GM12878 (cell line): ENCODE results near the gene PDE6A. TPM values are rescaled to one million over a fixed set of nuclear protein-coding genes. Genes with fewer than 3 reads are reported as not detected.

Experiments used
- ASH2L ChIP-seq: fragments of 300-600, 200-600 bp; sonication (generic); IDR thresholded peaks from 2 replicates; pipeline ENCODE4 v1.6.1; 2017; ENCODE audit warnings: low read depth, mild to moderate bottlenecking, borderline replicate concordance
- EZH2 ChIP-seq: IDR thresholded peaks from 2 replicates; pipeline ENCODE4 v1.6.1; 2012; ENCODE audit warnings: low read depth, mild to moderate bottlenecking, control low read depth, inconsistent platforms, low read length, borderline replicate concordance; ENCODE audit not compliant: control insufficient read depth
- JUND ChIP-seq: IDR thresholded peaks from 2 replicates; pipeline ENCODE4 v1.6.1; 2012; ENCODE audit warnings: low read depth, mild to moderate bottlenecking, low read length, improper control_type of control experiment, moderate library complexity
- KDM1A ChIP-seq: fragments of 200-600 bp; sonication (generic); IDR thresholded peaks from 2 replicates; pipeline ENCODE4 v1.6.1; 2016; ENCODE audit warnings: borderline replicate concordance
- NBN ChIP-seq: fragments of 450-650 bp; IDR thresholded peaks from 2 replicates; pipeline ENCODE4 v1.6.1; 2016
- NFYB ChIP-seq: IDR thresholded peaks from 2 replicates; pipeline ENCODE4 v1.6.1; 2011; ENCODE audit warnings: low read depth, mild to moderate bottlenecking, low read length, improper control_type of control experiment, moderate library complexity; ENCODE audit not compliant: insufficient read depth
- NR2F1 ChIP-seq: fragments of 450-650 bp; conservative IDR thresholded peaks from 2 replicates; pipeline ENCODE4 v1.6.1; 2017; ENCODE audit warnings: mild to moderate bottlenecking
- POLR2AphosphoS2 ChIP-seq: IDR thresholded peaks from 2 replicates; pipeline ENCODE4 v1.6.1; 2011; ENCODE audit warnings: low read depth, mild to moderate bottlenecking, low read length, improper control_type of control experiment, moderate library complexity
- RCOR1 ChIP-seq: conservative IDR thresholded peaks from 2 replicates; pipeline ENCODE4 v1.6.1; 2012; ENCODE audit warnings: low read depth, low read length, improper control_type of control experiment
- RELA ChIP-seq: fragments of 450-650 bp; IDR thresholded peaks from 2 replicates; pipeline ENCODE4 v1.8.0; 2014; ENCODE audit warnings: borderline replicate concordance; ENCODE audit not compliant: partially characterized antibody
- RFX5 ChIP-seq: IDR thresholded peaks from 2 replicates; pipeline ENCODE4 v1.6.1; 2011; ENCODE audit warnings: low read depth, low read length, improper control_type of control experiment
- STAT1 ChIP-seq: fragments of 450-650 bp; conservative IDR thresholded peaks from 2 replicates; pipeline ENCODE4 v1.6.1; 2014; ENCODE audit warnings: antibody characterized with exemption, mild to moderate bottlenecking
- ZSCAN29 ChIP-seq: fragments of 450-650 bp; IDR thresholded peaks from 2 replicates; pipeline ENCODE4 v1.6.1; 2017; ENCODE audit warnings: mild to moderate bottlenecking, moderate library complexity
- polyA plus RNA-seq, 11 experiments: library from polyadenylated mRNA; depleted of rRNA in 4 of 11; unstranded in 6 of 11; stranded (reverse) in 5 of 11; fragments of >200 nt; fragmentation: Nextera tagmentation in 4 of 11; fragmentation: Illumina TruSeq in 1 of 11; extraction: Ambion mirVana in 4 of 11; extraction: Trizol in 1 of 11; gene quantifications; 1 replicate in 1 of 11; 2 replicates in 10 of 11; pipeline versions ENCODE4 v1.2.1 to v1.2.3, GENCODE V29; 2011 to 2016; ENCODE audit warnings: inconsistent platforms in 2 of 11, missing spikeins in 2 of 11, low read depth in 1 of 11
- total RNA-seq, 4 experiments: library from RNA; depleted of rRNA in 3 of 4; stranded (reverse); fragments of >200 nt in 3 of 4; fragmentation: Illumina TruSeq in 1 of 4; extraction: Trizol in 1 of 4; gene quantifications; 2 replicates each; pipeline versions ENCODE4 v1.2.1 to v1.2.3, GENCODE V29; 2013 to 2021
- TF ChIP-seq, protein P1 (sequence below): fragments of 450-650 bp; IDR thresholded peaks from 2 replicates; pipeline ENCODE4 v1.6.1; 2017; ENCODE audit warnings: mild to moderate bottlenecking, low read depth, inconsistent platforms; ENCODE audit not compliant: poor library complexity, severe bottlenecking
- TF ChIP-seq, protein P2 (sequence below): fragments of 150-350 bp; IDR thresholded peaks from 2 replicates; pipeline ENCODE4 v1.6.1; 2014; ENCODE audit warnings: mild to moderate bottlenecking, low read depth, low read length
- TF ChIP-seq, protein P3 (sequence below): fragments of 450-650 bp; IDR thresholded peaks from 2 replicates; pipeline ENCODE4 v1.6.1; 2014; ENCODE audit warnings: mild to moderate bottlenecking
- TF ChIP-seq, protein P4 (sequence below): fragments of 450-650 bp; IDR thresholded peaks from 2 replicates; pipeline ENCODE4 v1.6.1; 2016; ENCODE audit warnings: mild to moderate bottlenecking
- TF ChIP-seq, protein P5 (sequence below): fragments of 450-650 bp; IDR thresholded peaks from 2 replicates; pipeline ENCODE4 v1.6.1; 2017; ENCODE audit warnings: borderline replicate concordance
- TF ChIP-seq, protein P6 (sequence below): fragments of 450-650 bp; IDR thresholded peaks from 2 replicates; pipeline ENCODE4 v1.6.1; 2017; ENCODE audit warnings: antibody characterized with exemption, mild to moderate bottlenecking, moderate library complexity

The PDE6A gene
- total and polyA plus RNA-seq, 10 of the 15 experiments (the other 5 are each of a cell fraction or from before 2014, with no cell fraction given) = 0.05 to 0.26 TPM; not detected in 8

DNA sequence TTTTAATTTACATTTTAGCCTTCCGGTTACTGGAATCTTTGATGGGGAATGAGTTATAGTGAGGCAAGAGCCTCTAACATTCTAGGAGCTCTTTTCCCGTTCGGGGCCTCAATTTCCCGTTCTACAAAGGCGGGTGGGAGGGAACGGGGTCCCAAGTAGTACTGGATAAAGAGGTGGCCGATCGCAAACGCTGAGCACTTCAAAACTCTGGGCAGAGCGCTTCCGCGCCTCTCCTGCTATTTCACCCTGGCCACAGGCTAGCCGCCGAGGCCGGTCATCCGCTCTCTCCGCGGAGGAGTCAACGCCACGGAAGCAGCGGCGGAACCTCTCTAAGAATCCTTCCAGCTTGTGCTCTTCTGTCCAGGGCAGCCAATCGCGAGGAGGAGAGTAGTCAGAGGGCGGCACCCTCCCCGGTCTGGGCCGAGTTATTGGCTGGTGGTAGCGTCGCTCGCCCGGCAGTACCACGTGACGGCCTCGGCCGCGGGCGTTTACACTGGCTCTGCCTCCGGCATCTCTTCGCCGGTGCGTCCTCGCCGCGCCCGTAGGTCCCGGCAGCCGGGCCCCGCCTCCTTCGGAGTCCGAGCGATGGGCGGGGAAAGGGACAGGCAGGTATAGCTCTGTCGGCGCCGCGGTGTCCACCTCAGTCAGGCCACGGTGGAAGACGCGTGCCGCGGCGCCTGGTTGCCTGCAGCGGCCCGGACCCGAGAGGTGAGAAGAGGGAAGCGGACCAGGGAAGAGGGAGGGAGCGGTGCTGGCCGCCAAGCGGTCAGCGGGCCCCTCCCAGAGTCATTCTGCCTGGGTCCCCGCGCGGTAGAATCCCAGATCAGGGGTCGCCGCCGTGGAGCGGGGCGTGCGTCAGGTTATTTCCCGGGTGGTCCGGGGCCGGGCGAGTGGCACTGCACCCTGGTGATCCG, 15.9 kb upstream of the PDE6A start, which contains the start of gene SLC26A2 (continued):
- TF ChIP-seq, protein P1, sequence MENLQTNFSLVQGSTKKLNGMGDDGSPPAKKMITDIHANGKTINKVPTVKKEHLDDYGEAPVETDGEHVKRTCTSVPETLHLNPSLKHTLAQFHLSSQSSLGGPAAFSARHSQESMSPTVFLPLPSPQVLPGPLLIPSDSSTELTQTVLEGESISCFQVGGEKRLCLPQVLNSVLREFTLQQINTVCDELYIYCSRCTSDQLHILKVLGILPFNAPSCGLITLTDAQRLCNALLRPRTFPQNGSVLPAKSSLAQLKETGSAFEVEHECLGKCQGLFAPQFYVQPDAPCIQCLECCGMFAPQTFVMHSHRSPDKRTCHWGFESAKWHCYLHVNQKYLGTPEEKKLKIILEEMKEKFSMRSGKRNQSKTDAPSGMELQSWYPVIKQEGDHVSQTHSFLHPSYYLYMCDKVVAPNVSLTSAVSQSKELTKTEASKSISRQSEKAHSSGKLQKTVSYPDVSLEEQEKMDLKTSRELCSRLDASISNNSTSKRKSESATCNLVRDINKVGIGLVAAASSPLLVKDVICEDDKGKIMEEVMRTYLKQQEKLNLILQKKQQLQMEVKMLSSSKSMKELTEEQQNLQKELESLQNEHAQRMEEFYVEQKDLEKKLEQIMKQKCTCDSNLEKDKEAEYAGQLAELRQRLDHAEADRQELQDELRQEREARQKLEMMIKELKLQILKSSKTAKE = no peak
- TF ChIP-seq POLR2AphosphoS2 (peak; percentile 83), ZSCAN29 (peak; percentile 91), NR2F1 (no peak), NFYB (peak; percentile 99), ASH2L (no peak), NBN (peak; percentile 60), RCOR1 (0 out of 2 replicates have a peak, but pooled peaks have one; percentile 85), RFX5 (peak; percentile 55; the same call in 1 of the 2 replicates), JUND (no peak), RELA (no peak), KDM1A (no peak), STAT1 (no peak), EZH2 (no peak)
- TF ChIP-seq, protein P2, sequence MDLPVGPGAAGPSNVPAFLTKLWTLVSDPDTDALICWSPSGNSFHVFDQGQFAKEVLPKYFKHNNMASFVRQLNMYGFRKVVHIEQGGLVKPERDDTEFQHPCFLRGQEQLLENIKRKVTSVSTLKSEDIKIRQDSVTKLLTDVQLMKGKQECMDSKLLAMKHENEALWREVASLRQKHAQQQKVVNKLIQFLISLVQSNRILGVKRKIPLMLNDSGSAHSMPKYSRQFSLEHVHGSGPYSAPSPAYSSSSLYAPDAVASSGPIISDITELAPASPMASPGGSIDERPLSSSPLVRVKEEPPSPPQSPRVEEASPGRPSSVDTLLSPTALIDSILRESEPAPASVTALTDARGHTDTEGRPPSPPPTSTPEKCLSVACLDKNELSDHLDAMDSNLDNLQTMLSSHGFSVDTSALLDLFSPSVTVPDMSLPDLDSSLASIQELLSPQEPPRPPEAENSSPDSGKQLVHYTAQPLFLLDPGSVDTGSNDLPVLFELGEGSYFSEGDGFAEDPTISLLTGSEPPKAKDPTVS = no peak
- TF ChIP-seq, protein P3, sequence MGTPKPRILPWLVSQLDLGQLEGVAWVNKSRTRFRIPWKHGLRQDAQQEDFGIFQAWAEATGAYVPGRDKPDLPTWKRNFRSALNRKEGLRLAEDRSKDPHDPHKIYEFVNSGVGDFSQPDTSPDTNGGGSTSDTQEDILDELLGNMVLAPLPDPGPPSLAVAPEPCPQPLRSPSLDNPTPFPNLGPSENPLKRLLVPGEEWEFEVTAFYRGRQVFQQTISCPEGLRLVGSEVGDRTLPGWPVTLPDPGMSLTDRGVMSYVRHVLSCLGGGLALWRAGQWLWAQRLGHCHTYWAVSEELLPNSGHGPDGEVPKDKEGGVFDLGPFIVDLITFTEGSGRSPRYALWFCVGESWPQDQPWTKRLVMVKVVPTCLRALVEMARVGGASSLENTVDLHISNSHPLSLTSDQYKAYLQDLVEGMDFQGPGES = peak; percentile 95
- TF ChIP-seq, protein P4, sequence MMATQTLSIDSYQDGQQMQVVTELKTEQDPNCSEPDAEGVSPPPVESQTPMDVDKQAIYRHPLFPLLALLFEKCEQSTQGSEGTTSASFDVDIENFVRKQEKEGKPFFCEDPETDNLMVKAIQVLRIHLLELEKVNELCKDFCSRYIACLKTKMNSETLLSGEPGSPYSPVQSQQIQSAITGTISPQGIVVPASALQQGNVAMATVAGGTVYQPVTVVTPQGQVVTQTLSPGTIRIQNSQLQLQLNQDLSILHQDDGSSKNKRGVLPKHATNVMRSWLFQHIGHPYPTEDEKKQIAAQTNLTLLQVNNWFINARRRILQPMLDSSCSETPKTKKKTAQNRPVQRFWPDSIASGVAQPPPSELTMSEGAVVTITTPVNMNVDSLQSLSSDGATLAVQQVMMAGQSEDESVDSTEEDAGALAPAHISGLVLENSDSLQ = peak; percentile 100
- TF ChIP-seq, protein P5, sequence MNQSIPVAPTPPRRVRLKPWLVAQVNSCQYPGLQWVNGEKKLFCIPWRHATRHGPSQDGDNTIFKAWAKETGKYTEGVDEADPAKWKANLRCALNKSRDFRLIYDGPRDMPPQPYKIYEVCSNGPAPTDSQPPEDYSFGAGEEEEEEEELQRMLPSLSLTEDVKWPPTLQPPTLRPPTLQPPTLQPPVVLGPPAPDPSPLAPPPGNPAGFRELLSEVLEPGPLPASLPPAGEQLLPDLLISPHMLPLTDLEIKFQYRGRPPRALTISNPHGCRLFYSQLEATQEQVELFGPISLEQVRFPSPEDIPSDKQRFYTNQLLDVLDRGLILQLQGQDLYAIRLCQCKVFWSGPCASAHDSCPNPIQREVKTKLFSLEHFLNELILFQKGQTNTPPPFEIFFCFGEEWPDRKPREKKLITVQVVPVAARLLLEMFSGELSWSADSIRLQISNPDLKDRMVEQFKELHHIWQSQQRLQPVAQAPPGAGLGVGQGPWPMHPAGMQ = no peak
- TF ChIP-seq, protein P6, sequence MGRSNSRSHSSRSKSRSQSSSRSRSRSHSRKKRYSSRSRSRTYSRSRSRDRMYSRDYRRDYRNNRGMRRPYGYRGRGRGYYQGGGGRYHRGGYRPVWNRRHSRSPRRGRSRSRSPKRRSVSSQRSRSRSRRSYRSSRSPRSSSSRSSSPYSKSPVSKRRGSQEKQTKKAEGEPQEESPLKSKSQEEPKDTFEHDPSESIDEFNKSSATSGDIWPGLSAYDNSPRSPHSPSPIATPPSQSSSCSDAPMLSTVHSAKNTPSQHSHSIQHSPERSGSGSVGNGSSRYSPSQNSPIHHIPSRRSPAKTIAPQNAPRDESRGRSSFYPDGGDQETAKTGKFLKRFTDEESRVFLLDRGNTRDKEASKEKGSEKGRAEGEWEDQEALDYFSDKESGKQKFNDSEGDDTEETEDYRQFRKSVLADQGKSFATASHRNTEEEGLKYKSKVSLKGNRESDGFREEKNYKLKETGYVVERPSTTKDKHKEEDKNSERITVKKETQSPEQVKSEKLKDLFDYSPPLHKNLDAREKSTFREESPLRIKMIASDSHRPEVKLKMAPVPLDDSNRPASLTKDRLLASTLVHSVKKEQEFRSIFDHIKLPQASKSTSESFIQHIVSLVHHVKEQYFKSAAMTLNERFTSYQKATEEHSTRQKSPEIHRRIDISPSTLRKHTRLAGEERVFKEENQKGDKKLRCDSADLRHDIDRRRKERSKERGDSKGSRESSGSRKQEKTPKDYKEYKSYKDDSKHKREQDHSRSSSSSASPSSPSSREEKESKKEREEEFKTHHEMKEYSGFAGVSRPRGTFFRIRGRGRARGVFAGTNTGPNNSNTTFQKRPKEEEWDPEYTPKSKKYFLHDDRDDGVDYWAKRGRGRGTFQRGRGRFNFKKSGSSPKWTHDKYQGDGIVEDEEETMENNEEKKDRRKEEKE = no peak
